ENCODE data around the gene KBTBD2.
"Not testable (repeated sequence)": the region's sequence is repeated elsewhere in the genome, so short reads cannot be mapped to it uniquely, and the experiment has no call there.

Gene KBTBD2

GRCh38 chr7:32891043-32891799, at the start of gene KBTBD2:
TSS of gene KBTBD2 (minus strand) at chr7:32891760. CDS start at chr7:32879604, 12,156 bp downstream.
- DNase-seq, result peak; percentile 74 to 96

DNA sequence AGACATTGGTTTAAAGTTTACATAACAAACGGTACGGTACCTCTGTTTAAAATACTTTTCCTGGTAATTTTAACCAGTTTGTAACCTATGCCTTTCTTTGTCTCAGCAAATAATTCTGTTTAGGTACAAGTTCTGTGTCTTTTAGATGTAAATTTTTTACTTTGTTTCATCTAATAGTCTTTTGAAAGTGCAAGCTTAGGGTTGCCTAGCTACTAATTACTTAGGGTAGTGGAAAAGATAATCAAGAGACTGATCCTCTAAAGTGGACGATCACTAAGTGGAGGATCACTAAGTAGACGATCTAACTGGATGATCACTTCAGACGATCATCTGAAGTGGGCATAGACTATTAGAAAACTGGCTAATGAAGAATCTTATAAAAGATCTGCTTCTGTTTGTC, 49.6 kb upstream of the KBTBD2 start:
- DNase-seq, result no peak

GRCh38 chr7:32937344-32938174, 46.0 kb upstream of the KBTBD2 start:
- peak in 1 of 2 experiments; percentile 21 for DNase-seq

DNA sequence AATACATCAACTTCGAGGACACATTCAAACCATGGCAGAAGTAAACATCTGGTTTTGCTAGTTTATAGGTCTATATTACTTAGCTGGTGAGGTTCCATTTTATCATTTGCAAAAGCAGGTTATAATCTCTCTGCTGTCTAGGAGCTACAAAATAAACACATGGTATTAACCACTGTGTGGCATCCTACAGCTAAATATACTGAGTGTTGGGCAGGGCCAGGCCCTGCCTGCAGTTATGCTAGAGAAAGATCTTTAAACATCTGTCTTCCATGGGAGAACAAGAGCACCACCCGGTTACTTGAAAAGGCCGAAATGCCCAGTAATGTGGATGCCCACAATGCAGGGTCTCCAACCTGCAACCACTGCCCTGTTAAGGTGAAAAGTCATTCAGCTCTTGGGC, 45.1 kb upstream of the KBTBD2 start:
- no peak for DNase-seq

DNA sequence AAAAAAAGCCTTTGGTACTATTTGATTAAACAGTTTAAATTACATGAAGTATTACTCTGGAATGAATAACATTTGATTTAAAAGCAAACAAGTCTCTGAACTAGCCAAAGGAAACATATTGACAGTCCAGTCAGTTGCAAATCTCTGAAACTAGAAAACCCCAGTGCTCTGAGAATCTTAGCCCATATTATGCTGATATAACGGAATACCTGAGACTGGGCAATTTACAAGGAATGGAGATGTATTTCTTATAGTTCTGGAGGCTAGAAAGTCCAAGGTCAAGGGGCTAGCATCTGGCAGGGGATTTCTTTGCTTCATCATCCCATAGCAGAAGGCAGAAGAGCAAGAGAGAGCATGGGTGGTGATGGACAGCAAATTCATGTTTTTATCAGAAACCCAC, 44.0 kb upstream of the KBTBD2 start:
- DNase-seq, result no peak

GRCh38 chr7:32930378-32930777, 38.8 kb upstream of the KBTBD2 start:
- DNase-seq, result no peak

- DNase-seq, result no peak
Observed at GRCh38 chr7:32929430-32930143, 38.0 kb upstream of the KBTBD2 start.

GRCh38 chr7:32928785-32929298, 37.3 kb upstream of the KBTBD2 start:
- DNase-seq, result no peak

GRCh38 chr7:32921896-32922295, 30.3 kb upstream of the KBTBD2 start:
- no peak for DNase-seq

GRCh38 chr7:32916994-32917393, 25.4 kb upstream of the KBTBD2 start:
- not testable (repeated sequence) for DNase-seq

DNA sequence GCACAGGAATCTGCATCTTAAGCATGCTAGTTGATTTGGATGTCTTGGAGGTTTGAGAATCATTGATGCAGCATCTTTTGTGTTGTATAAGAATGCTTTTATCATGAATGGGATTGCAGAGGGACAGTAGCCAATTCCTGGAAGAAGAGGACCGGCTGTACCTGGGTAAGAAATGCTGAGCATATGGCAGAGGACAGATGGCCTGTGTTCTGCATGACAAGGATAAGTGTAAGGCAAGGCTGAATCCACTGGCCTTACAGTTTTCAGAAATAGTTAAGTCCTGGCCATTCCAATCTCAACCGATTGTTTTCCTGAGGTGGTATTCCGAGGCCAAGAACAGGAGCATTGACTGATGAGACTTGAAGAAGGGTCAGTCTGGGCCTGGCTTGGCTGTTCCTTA, 24.4 kb upstream of the KBTBD2 start:
- DNase-seq, result no peak

DNA sequence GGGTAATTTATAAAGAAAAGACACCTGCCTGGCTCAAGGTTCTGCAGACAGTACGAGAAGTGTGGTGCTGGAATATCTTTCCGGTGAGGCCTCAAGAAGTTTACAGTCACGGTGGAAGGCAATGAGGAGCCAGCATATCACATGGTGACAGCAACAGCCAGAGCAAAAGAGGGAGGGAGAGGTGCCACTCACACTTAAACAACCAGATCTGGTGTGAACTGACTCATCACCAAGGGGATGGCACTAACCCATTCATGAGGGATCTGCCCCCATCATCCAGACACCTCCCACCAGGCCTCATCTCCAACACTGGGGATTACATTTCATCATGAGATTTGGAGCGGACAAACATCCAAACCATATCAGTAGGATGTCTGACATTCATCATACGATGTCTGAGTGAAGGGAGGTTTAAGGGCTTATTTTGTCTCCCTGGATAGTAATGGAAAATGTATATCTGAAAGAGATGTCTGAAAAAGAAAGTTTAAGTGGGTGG, 23.5 kb upstream of the KBTBD2 start:
- no peak for DNase-seq

GRCh38 chr7:32914184-32914583, 22.6 kb upstream of the KBTBD2 start:
- DNase-seq, result no peak

- no peak for DNase-seq
Observed at GRCh38 chr7:32910195-32910594, 18.6 kb upstream of the KBTBD2 start.

- DNase-seq, result peak; percentile 98 to 99
Observed at GRCh38 chr7:32905175-32905662, 13.7 kb upstream of the KBTBD2 start.

GRCh38 chr7:32901629-32902028, 10.1 kb upstream of the KBTBD2 start:
- no peak for DNase-seq

DNA sequence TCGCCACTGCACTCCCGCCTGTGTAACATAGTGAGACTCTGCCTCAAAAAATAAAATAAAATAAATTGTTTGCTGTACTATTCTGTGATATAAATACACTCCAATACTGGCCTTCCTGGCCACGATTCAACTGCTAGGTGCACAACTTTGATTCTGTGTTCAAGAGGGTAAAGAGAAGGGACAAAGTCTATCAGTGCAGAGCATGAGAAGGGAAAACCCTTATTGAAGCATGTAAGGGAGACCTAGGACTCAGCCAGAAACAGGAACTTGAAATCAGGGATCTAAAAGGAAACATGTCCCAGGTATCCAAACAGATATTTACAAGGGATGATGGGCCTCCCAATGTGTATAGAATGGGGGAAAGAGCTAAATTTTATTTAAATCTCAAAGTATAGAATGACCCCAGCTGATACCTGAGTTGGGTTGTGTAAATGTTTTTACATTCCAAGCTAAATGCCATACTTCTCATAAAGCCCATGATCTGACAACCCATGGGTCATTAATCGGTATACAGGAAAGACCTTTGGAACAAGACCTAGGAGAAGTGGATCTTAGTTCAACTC, 9.0 kb upstream of the KBTBD2 start:
- no peak for DNase-seq

DNA sequence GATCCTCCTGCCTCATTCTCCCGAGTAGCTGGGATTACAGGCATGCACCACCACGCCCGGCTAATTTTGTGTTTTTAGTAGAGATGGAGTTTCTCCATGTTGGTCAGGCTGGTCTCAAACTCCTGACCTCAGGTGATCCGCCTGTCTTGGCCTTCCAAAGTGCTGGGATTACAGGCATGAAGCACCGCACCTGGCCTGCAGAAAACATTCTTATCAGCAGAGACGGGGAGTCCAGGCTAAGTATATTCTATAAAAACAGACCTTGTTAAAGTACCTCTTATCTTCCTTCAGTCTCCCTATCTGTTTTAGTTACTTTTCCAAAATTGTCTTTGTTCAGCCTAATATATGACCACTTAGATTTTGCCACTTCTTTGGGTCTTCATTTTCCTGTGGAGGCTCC, 5.8 kb upstream of the KBTBD2 start:
- DNase-seq, result not testable (repeated sequence)

- DNase-seq, result no peak
Observed at GRCh38 chr7:32896564-32897347, 5.2 kb upstream of the KBTBD2 start.

DNA sequence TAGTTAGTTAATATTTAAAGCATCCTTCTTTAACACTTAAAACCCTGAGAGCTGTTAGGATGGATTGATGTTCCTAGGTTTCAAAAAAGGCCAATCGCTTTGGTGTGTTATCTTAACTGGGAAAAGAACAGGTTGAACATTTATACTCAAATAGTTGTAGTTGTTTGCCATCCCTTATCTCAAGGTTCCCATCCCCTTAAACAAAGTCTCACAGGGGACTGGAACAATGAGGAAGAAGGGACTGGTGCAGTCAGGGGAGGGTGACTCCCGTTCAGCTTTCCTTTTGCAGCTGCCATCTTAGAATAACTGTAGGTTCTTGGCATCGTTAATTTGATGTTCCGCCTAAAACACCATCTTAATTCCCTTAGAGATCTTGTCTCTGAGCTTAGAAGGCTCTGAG, 2.6 kb upstream of the KBTBD2 start:
- DNase-seq, result no peak

DNA sequence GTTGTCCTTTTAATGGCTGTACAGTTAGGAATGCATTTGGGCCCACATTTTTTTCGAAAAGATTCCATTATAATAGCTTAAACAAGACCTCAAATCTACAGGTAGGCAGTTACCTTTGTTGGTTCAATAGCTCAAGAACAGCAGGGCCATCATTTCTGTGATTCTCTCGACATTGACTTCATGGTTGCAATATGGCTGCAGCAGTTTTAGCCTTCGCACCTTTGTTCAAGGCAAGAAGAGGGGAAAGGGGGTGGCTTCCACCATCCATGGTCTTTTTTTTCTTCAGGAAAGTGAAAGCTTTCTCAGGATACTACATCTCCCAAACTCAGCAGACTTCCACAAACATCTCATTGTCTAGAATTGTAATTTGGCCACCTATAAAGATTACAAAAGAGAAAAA, 2.2 kb upstream of the KBTBD2 start:
- DNase-seq, result no peak

DNA sequence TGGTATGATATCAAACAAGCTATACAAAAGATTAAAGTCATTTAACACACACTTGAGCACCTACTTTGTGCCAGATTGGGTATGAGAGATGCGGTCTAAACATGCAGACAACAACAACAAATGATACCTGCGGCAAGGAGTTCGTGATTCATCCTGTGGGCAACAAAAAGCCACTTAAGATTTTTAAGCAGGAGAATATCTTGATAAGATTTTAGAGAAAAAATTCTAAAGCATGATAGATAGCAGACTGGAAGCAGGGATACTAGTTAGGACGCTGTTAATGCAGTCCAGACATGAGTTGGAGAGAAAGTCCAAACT, 1.6 kb upstream of the KBTBD2 start:
- no peak for DNase-seq
